GM18499 (cell line): ENCODE measurements around the gene SH3RF3.
"Not testable (repeated sequence)": the region's sequence is repeated elsewhere in the genome, so short reads cannot be mapped to it uniquely, and the experiment has no call there.

Experiments
- ATAC-seq: cut with Tn5 transposase; IDR thresholded peaks from one replicate; pipeline ENCODE4 v1.9.1; 2021; ENCODE audit warnings: moderate number of reproducible peaks; ENCODE audit not compliant: insufficient read depth, unreplicated experiment

SH3RF3 gene

GRCh38 chr2:109154226-109154625, 25.2 kb downstream of the SH3RF3 start:
- no peak for ATAC-seq

GRCh38 chr2:109155553-109156451, 26.8 kb downstream of the SH3RF3 start:
- ATAC-seq: no peak

GRCh38 chr2:109157563-109158105, 28.6 kb downstream of the SH3RF3 start:
- ATAC-seq: no peak

GRCh38 chr2:109158237-109158636, 29.2 kb downstream of the SH3RF3 start:
- ATAC-seq: no peak

GRCh38 chr2:109159096-109159495, 30.1 kb downstream of the SH3RF3 start:
- ATAC-seq: no peak

- ATAC-seq: no peak
Measured at GRCh38 chr2:109160714-109161440, 31.9 kb downstream of the SH3RF3 start.

GRCh38 chr2:109162367-109162766, 33.4 kb downstream of the SH3RF3 start:
- not testable (repeated sequence) for ATAC-seq

GRCh38 chr2:109162999-109163398, 34.0 kb downstream of the SH3RF3 start:
- no peak for ATAC-seq

- no peak for ATAC-seq
Measured at GRCh38 chr2:109164311-109164710, 35.3 kb downstream of the SH3RF3 start.

- no peak for ATAC-seq
Measured at GRCh38 chr2:109164739-109165221, 35.8 kb downstream of the SH3RF3 start.

- ATAC-seq: no peak
Measured at GRCh38 chr2:109166811-109167210, 37.8 kb downstream of the SH3RF3 start.

- ATAC-seq: no peak
Measured at GRCh38 chr2:109168086-109168485, 39.1 kb downstream of the SH3RF3 start.

GRCh38 chr2:109168716-109169115, 39.7 kb downstream of the SH3RF3 start:
- no peak for ATAC-seq

- ATAC-seq: no peak
Measured at GRCh38 chr2:109170645-109171044, 41.6 kb downstream of the SH3RF3 start.

- ATAC-seq: no peak
Measured at GRCh38 chr2:109171444-109172334, 42.7 kb downstream of the SH3RF3 start.

GRCh38 chr2:109172556-109173105, 43.6 kb downstream of the SH3RF3 start:
- no peak for ATAC-seq

GRCh38 chr2:109173311-109174171, 44.5 kb downstream of the SH3RF3 start:
- no peak for ATAC-seq

GRCh38 chr2:109174214-109174613, 45.2 kb downstream of the SH3RF3 start:
- ATAC-seq: no peak
